ENCODE measurements around the gene PPP6C. TPM values are rescaled to one million over a fixed set of nuclear protein-coding genes. Genes with fewer than 3 reads are reported as not detected.
"Not testable (repeated sequence)": the region's sequence is repeated elsewhere in the genome, so short reads cannot be mapped to it uniquely, and the experiment has no call there.

Gene PPP6C
- polyA plus RNA-seq, 3 donors, result 53.1 to 64.8 (median 54.4) TPM

GRCh38 chr9:125121146-125121545, 68.5 kb downstream of the PPP6C start:
- no peak for DNase-seq (ENCODE audit: extremely low read depth in 1 of 11, low read depth in 9 of 11, low spot score in 4 of 11)

- DNase-seq (ENCODE audit: extremely low read depth in 1 of 11, low read depth in 9 of 11, low spot score in 4 of 11), result no peak
Observed at GRCh38 chr9:125119643-125120286, 69.8 kb downstream of the PPP6C start.

- DNase-seq (ENCODE audit: extremely low read depth in 1 of 11, low read depth in 9 of 11, low spot score in 4 of 11), result not testable (repeated sequence)
Observed at GRCh38 chr9:125118696-125119095, 70.9 kb downstream of the PPP6C start.

GRCh38 chr9:125114503-125114902, 75.1 kb downstream of the PPP6C start:
- DNase-seq (ENCODE audit: extremely low read depth in 1 of 11, low read depth in 9 of 11, low spot score in 4 of 11), result not testable (repeated sequence)

- DNase-seq (ENCODE audit: extremely low read depth in 1 of 11, low read depth in 9 of 11, low spot score in 4 of 11), result no peak
Observed at GRCh38 chr9:125110464-125110863, 79.1 kb downstream of the PPP6C start.

- DNase-seq (ENCODE audit: extremely low read depth in 1 of 11, low read depth in 9 of 11, low spot score in 4 of 11), result not testable (repeated sequence)
Observed at GRCh38 chr9:125108541-125108940, 81.1 kb downstream of the PPP6C start.

GRCh38 chr9:125106285-125106893, 83.2 kb downstream of the PPP6C start:
- DNase-seq (ENCODE audit: extremely low read depth in 1 of 11, low read depth in 9 of 11, low spot score in 4 of 11), result peak in 1 of 11 donors; percentile 7

GRCh38 chr9:125103770-125104460, 85.7 kb downstream of the PPP6C start:
- DNase-seq (ENCODE audit: extremely low read depth in 1 of 11, low read depth in 9 of 11, low spot score in 4 of 11), result no peak

- DNase-seq (ENCODE audit: extremely low read depth in 1 of 11, low read depth in 9 of 11, low spot score in 4 of 11), result no peak
Observed at GRCh38 chr9:125103021-125103420, 86.6 kb downstream of the PPP6C start.

GRCh38 chr9:125100822-125101221, 88.8 kb downstream of the PPP6C start:
- DNase-seq (ENCODE audit: extremely low read depth in 1 of 11, low read depth in 9 of 11, low spot score in 4 of 11), result no peak

GRCh38 chr9:125099816-125100215, 89.8 kb downstream of the PPP6C start:
- no peak for DNase-seq (ENCODE audit: extremely low read depth in 1 of 11, low read depth in 9 of 11, low spot score in 4 of 11)

Other genes starting within 250 kb of the PPP6C start
- gene GOLGA1, start 248.7 kb downstream of the PPP6C start, polyA plus RNA-seq (ENCODE audit: insufficient read length in 3 of 3), result 10 to 100 TPM; 13.6 to 21.9 (median 14.4) TPM
- gene SCAI, start 46.3 kb downstream of the PPP6C start, polyA plus RNA-seq (ENCODE audit: insufficient read length in 3 of 3), result 10 to 100 TPM; 11.0 to 13.2 (median 11.7) TPM
- 10 to 100 TPM; 18.9 to 23.0 (median 19.4) TPM for gene RABEPK, start 10.7 kb upstream of the PPP6C start, polyA plus RNA-seq (ENCODE audit: insufficient read length in 3 of 3)
- 100 to 1,000 TPM; 415 to 429 (median 420) TPM for gene HSPA5, start 51.5 kb upstream of the PPP6C start, polyA plus RNA-seq (ENCODE audit: insufficient read length in 3 of 3)
- 10 to 100 TPM; 28.5 to 36.2 (median 31.9) TPM for gene GAPVD1, start 72.0 kb upstream of the PPP6C start, polyA plus RNA-seq (ENCODE audit: insufficient read length in 3 of 3)